ENCODE measurements around the gene RPL13. TPM values are rescaled to one million over a fixed set of nuclear protein-coding genes. Genes with fewer than 3 reads are reported as not detected.

The RPL13 gene
- total RNA-seq, 4 donors from 2014 or later: 2,633 to 11,472 (median 5,632) TPM

GRCh38 chr16:89544113-89544512 is 16.4 kb upstream of the RPL13 start:
- Histone ChIP-seq H3K36me3 (no peaks in the 10 kb centered on the region), H3K4me1 (no peaks in the 10 kb centered on the region), H3K9me3 (no peaks in the 10 kb centered on the region), H3K27me3 (no peaks in the 10 kb centered on the region), H3K4me3 (no peak overlapping the region), H3K27ac (no peak overlapping the region)
- no peak for DNase-seq
- TF ChIP-seq POLR2A (IDR thresholded peaks at IDR 0.05) (no peak), CTCF (IDR thresholded peaks at IDR 0.05) (no peak)
- intact Hi-C loops (cut with DNase I; ENCODE audit: low total_unique reads): no loop called here

- intact Hi-C loops (cut with DNase I; ENCODE audit: low total_unique reads): no loop called here
- Histone ChIP-seq H3K9me3 (no peaks in the 10 kb centered on the region), H3K27me3 (no peaks in the 10 kb centered on the region), H3K36me3 (no peaks in the 10 kb centered on the region), H3K4me1 (no peaks in the 10 kb centered on the region), H3K4me3 (no peak overlapping the region), H3K27ac (no peak overlapping the region)
- TF ChIP-seq CTCF (IDR thresholded peaks at IDR 0.05) (no peak), POLR2A (IDR thresholded peaks at IDR 0.05) (no peak)
- no peak for DNase-seq
Observed at GRCh38 chr16:89544713-89545043, 15.8 kb upstream of the RPL13 start.

DNA sequence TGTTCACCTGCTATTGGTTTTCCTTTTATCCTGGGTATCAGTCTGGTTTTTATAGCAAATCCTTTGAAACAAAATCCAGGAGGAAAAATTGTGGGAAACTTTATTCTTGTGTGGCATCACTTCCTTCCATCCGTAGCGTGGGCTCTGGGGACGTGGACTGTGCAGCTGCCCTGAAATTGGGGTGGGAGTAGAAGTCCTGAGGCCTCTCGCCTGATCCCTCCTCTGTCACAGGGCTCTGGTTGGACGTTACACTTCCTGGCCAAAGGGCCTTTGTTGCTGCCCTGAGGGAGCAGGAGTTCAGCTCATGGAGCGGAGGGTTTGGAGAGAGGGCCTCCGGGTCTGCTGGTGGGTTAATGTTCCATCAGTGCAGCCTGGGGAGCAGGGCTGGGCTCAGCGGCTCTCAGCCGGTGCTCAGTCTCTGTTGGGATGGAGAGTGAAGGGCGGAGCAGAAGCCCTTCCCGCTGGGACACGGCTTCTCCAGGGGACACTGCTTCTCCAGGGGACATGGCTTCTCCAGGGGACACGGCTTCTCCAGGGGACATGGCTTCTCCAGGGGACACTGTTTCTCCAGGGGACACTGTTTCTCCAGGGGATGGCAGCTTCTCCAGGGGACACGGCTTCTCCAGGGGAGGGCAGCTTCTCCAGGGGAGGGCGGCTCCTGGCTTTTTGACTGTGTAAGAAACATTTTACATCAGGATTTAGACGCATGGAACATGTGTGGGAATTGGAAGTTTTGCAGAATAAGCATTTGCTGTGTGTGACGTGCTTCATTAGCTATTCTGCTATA is 15.2 kb upstream of the RPL13 start:
- Histone ChIP-seq H3K36me3 (no peaks in the 10 kb centered on the region), H3K27ac (no peak overlapping the region), H3K9me3 (no peaks in the 10 kb centered on the region), H3K4me3 (no peak overlapping the region), H3K27me3 (no peaks in the 10 kb centered on the region), H3K4me1 (no peaks in the 10 kb centered on the region)
- TF ChIP-seq CTCF (IDR thresholded peaks at IDR 0.05) (no peak), POLR2A (IDR thresholded peaks at IDR 0.05) (no peak)
- no peak for DNase-seq
- intact Hi-C loops (cut with DNase I; ENCODE audit: low total_unique reads): no loop called here

DNA sequence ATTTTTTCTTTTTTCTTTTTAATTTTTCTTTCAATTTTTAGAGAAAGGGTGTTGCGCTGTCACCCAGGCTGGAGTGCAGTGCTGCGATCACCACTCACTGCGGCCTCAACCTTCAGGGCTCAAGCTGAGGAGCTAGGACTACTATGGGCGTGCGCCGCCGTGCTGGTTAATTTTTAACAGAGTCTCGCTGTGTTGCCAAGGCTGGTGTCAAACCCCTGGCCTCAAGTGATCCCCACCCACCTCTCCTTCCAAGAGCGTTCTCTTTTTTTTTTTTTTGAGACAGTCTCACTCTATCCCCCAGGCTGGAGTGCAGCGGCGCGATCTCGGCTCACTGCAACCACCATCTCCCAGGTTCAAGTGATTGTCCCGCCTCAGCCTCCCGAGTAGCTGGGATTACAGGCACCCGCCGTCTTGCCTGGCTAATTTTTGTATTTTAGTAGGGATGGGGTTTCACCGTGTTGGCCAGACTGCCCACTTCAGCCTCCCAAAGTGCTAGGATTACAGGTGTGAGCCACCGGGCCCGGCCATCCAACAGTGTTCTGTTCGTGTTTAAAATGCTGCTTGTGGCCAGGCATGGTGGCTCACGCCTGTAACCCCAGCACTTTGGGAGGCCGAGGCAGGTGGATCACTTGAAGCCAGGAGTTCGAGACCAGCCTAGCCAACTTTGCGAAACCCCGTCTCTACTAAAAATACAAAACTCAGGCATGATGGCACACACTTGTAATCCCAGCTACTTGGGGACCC is 14.5 kb upstream of the RPL13 start:
- DNase-seq: no peak
- TF ChIP-seq POLR2A (IDR thresholded peaks at IDR 0.05) (no peak), CTCF (IDR thresholded peaks at IDR 0.05) (no peak)
- Histone ChIP-seq H3K9me3 (no peaks in the 10 kb centered on the region), H3K36me3 (no peaks in the 10 kb centered on the region), H3K4me1 (no peaks in the 10 kb centered on the region), H3K27ac (no peak overlapping the region), H3K27me3 (no peaks in the 10 kb centered on the region), H3K4me3 (no peak overlapping the region)
- intact Hi-C loops (cut with DNase I; ENCODE audit: low total_unique reads): no loop called here

DNA sequence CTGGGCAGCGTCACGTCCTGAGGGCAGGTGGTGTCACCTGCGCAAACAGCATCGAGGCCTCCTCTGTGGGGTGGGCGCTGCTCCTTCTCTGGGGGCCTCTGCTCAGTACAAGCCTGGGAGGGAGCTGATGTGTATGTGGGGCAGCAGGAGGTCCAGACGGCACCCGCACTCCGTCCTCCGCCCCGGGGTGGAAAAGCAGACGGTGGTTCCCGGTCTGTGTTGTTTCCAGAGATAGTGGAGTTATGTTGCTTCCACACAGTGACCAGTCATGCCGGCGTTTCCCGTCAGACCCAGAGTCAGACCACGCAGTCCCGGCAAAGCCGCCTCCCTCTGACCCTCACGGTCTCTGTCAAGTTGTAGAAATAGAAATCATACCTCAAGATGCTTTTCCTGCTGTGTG is 13.7 kb upstream of the RPL13 start:
- Histone ChIP-seq H3K27ac (no peak overlapping the region), H3K27me3 (no peaks in the 10 kb centered on the region), H3K36me3 (no peaks in the 10 kb centered on the region), H3K4me1 (no peaks in the 10 kb centered on the region), H3K9me3 (no peaks in the 10 kb centered on the region), H3K4me3 (no peak overlapping the region)
- DNase-seq: no peak
- intact Hi-C loops (cut with DNase I; ENCODE audit: low total_unique reads): no loop called here
- no peak for TF ChIP-seq POLR2A (IDR thresholded peaks at IDR 0.05)
- no peak for TF ChIP-seq CTCF (IDR thresholded peaks at IDR 0.05)

All from uterus (tissue), 4 donors.